ENCODE results near the gene SACS.
A peak's percentile ranks its signal among the peaks of the same experiment; 100 is the strongest.

- TF ChIP-seq POLR2A (IDR thresholded peaks at IDR 0.05) (no peak), EP300 (IDR thresholded peaks at IDR 0.05) (no peak)
- TF ChIP-seq, protein P1, sequence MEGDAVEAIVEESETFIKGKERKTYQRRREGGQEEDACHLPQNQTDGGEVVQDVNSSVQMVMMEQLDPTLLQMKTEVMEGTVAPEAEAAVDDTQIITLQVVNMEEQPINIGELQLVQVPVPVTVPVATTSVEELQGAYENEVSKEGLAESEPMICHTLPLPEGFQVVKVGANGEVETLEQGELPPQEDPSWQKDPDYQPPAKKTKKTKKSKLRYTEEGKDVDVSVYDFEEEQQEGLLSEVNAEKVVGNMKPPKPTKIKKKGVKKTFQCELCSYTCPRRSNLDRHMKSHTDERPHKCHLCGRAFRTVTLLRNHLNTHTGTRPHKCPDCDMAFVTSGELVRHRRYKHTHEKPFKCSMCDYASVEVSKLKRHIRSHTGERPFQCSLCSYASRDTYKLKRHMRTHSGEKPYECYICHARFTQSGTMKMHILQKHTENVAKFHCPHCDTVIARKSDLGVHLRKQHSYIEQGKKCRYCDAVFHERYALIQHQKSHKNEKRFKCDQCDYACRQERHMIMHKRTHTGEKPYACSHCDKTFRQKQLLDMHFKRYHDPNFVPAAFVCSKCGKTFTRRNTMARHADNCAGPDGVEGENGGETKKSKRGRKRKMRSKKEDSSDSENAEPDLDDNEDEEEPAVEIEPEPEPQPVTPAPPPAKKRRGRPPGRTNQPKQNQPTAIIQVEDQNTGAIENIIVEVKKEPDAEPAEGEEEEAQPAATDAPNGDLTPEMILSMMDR (IDR thresholded peaks at IDR 0.05), result peak; percentile 54 to 75 (median 62)
These were observed 32.9 kb upstream of the SACS start for GRCh38 chr13:23466144-23467002.

Measured in sigmoid colon (tissue), 4 donors.